RWPE1 (cell line): ENCODE measurements around the gene FASTKD1.
"Not testable (repeated sequence)": the region's sequence is repeated elsewhere in the genome, so short reads cannot be mapped to it uniquely, and the experiment has no call there.

Experiments
- CTCF ChIA-PET: fragments of 350-600 bp; sonication (Branson Sonifier 250); formaldehyde crosslinking; extraction: SDS; loops from one replicate; lab custom pipeline; 2021; lab: Yijun Ruan, JAX
- POLR2A ChIA-PET: fragments of 400-600 bp; formaldehyde crosslinking; extraction: SDS; loops from one replicate; lab custom pipeline; 2020; ENCODE audit warnings: antibody characterized with exemption; ENCODE audit not compliant: low non-redundant PET; lab: Yijun Ruan, JAX
- DNase-seq: peaks from one replicate; pipeline ENCODE4 v3.0.0; 2012; ENCODE audit warnings: low spot score
- H3K27ac ChIP-seq: fragments of 450-650 bp; 2 replicates; pipeline ENCODE4 v1.5.1; 2017
- TF ChIP-seq, protein P1 (sequence below): fragments of 450-650 bp; conservative IDR thresholded peaks from 2 replicates; pipeline ENCODE4 v1.5.1; 2017; ENCODE audit warnings: low read depth, mild to moderate bottlenecking

Gene FASTKD1

DNA sequence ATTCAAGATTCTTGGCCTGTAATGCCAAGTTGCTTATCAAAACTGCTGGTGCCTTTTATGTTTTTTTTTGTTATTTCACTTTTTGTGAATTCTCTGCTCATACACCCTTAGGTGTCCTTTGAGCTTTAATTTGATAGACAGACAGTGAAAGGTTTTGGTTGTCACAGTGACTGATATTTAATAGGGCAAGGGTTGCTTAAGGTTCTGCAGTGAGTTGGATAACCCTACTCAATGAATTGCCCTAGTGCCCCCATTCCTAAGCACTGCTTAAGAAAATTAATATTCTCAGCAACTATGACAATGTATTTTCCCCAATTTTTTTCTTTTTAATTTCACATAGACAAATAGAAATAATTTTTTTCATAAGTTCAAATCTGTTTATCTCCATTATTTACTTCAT, 25.9 kb upstream of the FASTKD1 start:
- H3K27ac ChIP-seq = no peak overlapping the region
- TF ChIP-seq, protein P1, sequence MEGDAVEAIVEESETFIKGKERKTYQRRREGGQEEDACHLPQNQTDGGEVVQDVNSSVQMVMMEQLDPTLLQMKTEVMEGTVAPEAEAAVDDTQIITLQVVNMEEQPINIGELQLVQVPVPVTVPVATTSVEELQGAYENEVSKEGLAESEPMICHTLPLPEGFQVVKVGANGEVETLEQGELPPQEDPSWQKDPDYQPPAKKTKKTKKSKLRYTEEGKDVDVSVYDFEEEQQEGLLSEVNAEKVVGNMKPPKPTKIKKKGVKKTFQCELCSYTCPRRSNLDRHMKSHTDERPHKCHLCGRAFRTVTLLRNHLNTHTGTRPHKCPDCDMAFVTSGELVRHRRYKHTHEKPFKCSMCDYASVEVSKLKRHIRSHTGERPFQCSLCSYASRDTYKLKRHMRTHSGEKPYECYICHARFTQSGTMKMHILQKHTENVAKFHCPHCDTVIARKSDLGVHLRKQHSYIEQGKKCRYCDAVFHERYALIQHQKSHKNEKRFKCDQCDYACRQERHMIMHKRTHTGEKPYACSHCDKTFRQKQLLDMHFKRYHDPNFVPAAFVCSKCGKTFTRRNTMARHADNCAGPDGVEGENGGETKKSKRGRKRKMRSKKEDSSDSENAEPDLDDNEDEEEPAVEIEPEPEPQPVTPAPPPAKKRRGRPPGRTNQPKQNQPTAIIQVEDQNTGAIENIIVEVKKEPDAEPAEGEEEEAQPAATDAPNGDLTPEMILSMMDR = no peak
- ChIA-PET CTCF (interaction anchor here (0.7 kb wide), 2 partner anchors 32 to 232 kb away, joined by 3 read pairs; no protein-coding TSS in a partner anchor), POLR2A (no interaction called here)
- DNase-seq = no peak

DNA sequence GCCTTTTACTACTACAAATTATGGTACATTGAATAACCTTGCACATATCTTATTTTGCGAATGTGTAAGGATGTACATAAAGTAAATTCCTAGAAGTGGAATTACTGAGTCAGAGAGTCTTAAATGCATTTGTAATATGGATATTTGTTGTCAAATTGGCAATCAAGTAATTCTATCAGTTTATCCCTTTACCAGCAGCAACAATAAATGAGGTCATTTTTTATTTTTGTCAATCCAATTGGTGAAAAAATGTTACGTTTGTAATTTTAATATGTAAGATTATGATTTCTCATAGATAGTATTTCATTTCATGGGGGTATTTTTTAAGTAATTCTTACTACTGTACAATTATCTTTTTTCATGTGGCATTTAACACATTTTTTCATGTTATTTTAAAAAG, 25.3 kb upstream of the FASTKD1 start:
- H3K27ac ChIP-seq = no peak overlapping the region
- ChIA-PET POLR2A (no interaction called here), CTCF (interaction anchor here (0.7 kb wide), 1 partner anchor 233 kb away, joined by 3 read pairs; no protein-coding TSS in a partner anchor)
- DNase-seq = no peak
- TF ChIP-seq, protein P1 = no peak

DNA sequence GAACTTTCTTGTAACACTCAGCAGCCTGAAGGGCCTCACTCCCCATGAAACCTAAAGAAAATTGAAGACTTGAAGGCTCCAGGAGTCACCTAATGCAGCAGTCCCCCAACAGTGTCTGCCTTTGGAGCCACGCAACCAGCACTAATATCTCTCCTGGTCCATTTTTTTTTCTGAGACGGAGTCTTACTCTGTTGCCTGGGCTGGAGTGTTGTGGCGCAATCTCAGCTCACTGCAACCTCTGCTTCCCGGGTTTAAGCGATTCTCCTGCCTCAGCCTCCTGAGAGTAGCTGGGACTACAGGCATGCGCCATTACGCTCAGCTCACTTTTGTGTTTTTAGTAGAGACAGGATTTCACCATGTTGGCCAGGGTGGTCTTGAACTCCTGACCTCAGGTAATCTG, 22.9 kb upstream of the FASTKD1 start:
- POLR2A ChIA-PET = not testable (repeated sequence)

DNA sequence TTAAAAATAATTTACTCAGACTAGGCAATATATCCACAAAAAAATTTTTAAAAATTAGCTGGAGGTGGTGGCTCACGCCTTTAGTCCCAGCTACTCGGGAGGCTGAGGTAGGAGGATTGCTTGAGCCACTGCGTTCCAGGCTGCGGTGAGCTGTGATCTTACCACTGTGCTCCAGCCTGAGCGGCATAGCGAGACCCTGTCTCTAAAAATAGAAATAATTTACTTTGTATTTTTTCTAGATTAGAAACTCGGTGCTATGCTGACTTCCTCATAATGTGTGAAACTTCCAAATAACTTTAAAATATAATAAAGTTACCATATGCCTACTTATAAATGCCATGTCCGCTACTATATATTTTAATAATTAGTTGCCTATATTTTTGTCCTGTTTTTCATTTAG, 17.1 kb upstream of the FASTKD1 start:
- DNase-seq = no peak
- POLR2A ChIA-PET = no interaction called here
- no peak overlapping the region for H3K27ac ChIP-seq
- TF ChIP-seq, protein P1 = no peak
- CTCF ChIA-PET = interaction anchor here (0.6 kb wide), 1 partner anchor 24 kb away, joined by 6 read pairs; no protein-coding TSS in a partner anchor

More for the DNA sequence above, 22.9 kb upstream of the FASTKD1 start:
- not testable (repeated sequence) for H3K27ac ChIP-seq, DNase-seq
- CTCF ChIA-PET = interaction anchor here (0.6 kb wide), 1 partner anchor 831 kb away, joined by 4 read pairs; no protein-coding TSS in a partner anchor

DNA sequence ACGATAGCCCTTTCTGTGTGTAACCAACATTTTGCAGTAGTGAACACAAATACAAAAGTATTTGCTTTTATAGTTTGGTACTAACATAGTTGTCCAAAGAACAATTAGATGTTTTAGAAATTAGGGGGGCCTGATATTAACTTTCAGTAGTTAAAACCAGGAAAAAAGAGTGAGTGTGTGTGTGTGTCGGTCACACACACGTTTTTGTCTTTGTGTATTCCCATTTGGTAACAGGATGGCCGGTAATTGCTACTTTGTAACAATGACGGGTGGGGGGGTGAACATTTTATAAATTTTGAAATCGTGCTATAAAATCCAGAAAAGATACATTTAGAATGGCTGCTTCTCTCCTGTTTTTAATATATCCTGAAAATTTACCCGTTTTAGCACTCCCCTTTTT, 12.0 kb upstream of the FASTKD1 start:
- peak overlapping the region; percentile 96; the same call in 1 of the 2 replicates for H3K27ac ChIP-seq
- TF ChIP-seq, protein P1 = no peak
- ChIA-PET CTCF (interaction anchor here (0.7 kb wide), 1 partner anchor 901 kb away, joined by 3 read pairs; no protein-coding TSS in a partner anchor), POLR2A (interaction anchor here (1.1 kb wide), 1 partner anchor 13 kb away, joined by 3 read pairs; no protein-coding TSS in a partner anchor)
- DNase-seq = peak; percentile 5

DNA sequence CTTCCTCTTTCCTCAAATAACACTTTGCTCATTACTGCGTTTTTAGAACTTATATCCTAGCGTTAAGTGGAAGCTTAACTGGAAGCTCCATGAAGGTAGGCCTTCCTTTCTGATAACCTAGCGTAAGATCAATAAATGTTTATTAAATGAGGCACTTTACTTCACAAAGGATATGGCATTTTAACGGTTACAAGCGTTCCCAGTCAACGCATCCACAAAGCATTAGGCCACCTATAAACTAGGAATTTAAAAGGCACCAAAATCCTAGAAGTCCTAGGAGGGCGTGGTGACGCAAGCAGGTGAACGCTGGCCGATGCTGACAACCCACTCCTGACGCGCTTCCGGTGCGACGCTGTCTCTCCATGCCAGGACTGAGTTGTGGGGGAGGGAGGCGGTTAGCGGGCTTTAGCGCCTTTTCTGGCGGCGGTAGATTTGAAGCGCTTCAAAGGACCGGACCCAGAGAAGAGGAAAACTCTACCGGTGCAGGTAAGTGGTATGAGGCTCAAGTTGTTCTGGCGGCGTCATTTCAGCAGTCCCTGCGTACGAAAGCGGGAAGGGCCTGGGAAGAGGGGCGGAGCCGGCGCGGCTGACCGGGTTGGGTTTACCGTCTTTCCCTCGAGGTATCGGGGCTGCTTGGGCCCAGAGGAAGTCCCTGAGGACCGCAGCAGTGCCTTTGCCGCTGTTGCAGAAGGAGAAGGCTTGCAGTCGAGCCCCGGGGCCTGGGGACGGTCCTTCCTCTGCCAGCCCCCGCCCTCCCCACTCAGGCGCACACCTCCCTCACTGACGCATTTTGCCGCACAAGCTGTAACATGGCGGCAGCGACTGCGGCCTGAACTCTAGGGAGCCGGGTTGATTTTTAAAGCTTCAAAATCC, 10.6 kb upstream of the FASTKD1 start, which contains the start of gene PPIG:
Gene PPIG, plus strand, starts transcription at position 347 of the 873 bp plus-strand sequence. CDS start 19,691 bp downstream, outside the sequence.
- DNase-seq = peak; percentile 89
- ChIA-PET CTCF (no interaction called here), POLR2A (interaction anchor here (0.5 kb wide), 1 partner anchor 20 kb away, joined by 3 read pairs; no protein-coding TSS in a partner anchor)
- TF ChIP-seq, protein P1 = no peak
- H3K27ac ChIP-seq = peak within 1 kb of the TSS; percentile 96
